ENCODE data around the gene INAFM1.

INAFM1 gene

DNA sequence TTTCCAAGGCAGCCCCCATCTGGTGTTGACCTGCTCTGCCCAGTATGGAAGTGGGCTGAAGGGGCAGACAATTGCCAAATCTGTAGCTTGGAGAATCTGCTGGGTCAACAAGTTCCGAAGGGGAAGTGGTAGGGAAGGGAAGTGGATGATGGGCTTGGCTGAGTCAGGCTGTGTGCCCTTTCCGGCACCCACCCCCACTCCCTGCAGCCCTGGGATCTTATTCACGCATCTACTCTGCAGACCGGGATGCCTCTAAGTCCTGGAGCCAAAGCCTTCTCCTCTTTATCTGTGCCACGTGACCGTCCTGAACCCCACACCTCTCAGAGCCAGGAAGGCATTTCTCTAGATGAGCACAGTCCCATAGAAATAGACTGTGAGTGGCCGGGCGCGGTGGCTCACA, 49.8 kb downstream of the INAFM1 start:
- H3K4me2 ChIP-seq, result no peak overlapping the region
- no peak overlapping the region for H3K27ac ChIP-seq
- H2AFZ ChIP-seq (ENCODE audit: low read depth), result no peak overlapping the region

More for the DNA sequence above, 49.8 kb downstream of the INAFM1 start:
- H3K9ac ChIP-seq, result no peak overlapping the region
- peaks cover 56% of the 10 kb centered on the region for H3K27me3 ChIP-seq (ENCODE audit: insufficient read depth, low read depth)
- H4K20me1 ChIP-seq (ENCODE audit: insufficient read depth), result no peaks in the 10 kb centered on the region
- H3K36me3 ChIP-seq (ENCODE audit: insufficient read depth), result no peaks in the 10 kb centered on the region
- TF ChIP-seq, protein P1, sequence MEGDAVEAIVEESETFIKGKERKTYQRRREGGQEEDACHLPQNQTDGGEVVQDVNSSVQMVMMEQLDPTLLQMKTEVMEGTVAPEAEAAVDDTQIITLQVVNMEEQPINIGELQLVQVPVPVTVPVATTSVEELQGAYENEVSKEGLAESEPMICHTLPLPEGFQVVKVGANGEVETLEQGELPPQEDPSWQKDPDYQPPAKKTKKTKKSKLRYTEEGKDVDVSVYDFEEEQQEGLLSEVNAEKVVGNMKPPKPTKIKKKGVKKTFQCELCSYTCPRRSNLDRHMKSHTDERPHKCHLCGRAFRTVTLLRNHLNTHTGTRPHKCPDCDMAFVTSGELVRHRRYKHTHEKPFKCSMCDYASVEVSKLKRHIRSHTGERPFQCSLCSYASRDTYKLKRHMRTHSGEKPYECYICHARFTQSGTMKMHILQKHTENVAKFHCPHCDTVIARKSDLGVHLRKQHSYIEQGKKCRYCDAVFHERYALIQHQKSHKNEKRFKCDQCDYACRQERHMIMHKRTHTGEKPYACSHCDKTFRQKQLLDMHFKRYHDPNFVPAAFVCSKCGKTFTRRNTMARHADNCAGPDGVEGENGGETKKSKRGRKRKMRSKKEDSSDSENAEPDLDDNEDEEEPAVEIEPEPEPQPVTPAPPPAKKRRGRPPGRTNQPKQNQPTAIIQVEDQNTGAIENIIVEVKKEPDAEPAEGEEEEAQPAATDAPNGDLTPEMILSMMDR (conservative IDR thresholded peaks at IDR 0.05; ENCODE audit: low read depth, low read length), result no peak
- no peaks in the 10 kb centered on the region for H3K79me2 ChIP-seq (ENCODE audit: insufficient read depth, low read depth)
- no peak overlapping the region for H3K4me3 ChIP-seq (IDR thresholded peaks at IDR 0.05; ENCODE audit: insufficient read depth, low read depth, low read length)
- H3K4me1 ChIP-seq (ENCODE audit: low read depth, poor library complexity, severe bottlenecking), result no peaks in the 10 kb centered on the region
